ENCODE measurements around the gene HINT3.
A peak's percentile ranks its signal among the peaks of the same experiment; 100 is the strongest.

Gene HINT3

GRCh38 chr6:125945378-125946141, 11.0 kb upstream of the HINT3 start:
- Histone ChIP-seq H3K27ac (replicated peaks) (peak overlapping the region; percentile 61; the same call in 1 of the 2 replicates), H3K4me3 (replicated peaks; ENCODE audit: insufficient read depth, low read length) (no peak overlapping the region), H3K27me3 (ENCODE audit: insufficient read depth, poor library complexity, severe bottlenecking) (no peaks in the 10 kb centered on the region)
- TF ChIP-seq GABPA (IDR thresholded peaks at IDR 0.05; ENCODE audit: low read depth) (no peak), CTCF (IDR thresholded peaks at IDR 0.05; ENCODE audit: insufficient read depth, low read length) (no peak), REST (IDR thresholded peaks at IDR 0.05; ENCODE audit: insufficient replicate concordance, low read depth) (no peak), SPI1 (IDR thresholded peaks at IDR 0.05; ENCODE audit: borderline replicate concordance, low read depth) (no peak), POLR2AphosphoS5 (IDR thresholded peaks at IDR 0.05; ENCODE audit: low read depth) (no peak)
- no peak for DNase-seq (ENCODE audit: low read depth in 1 of 2, low spot score in 1 of 2)

GRCh38 chr6:125947615-125948014, 9.0 kb upstream of the HINT3 start:
- TF ChIP-seq GABPA (IDR thresholded peaks at IDR 0.05; ENCODE audit: low read depth) (no peak), SPI1 (IDR thresholded peaks at IDR 0.05; ENCODE audit: borderline replicate concordance, low read depth) (no peak), REST (IDR thresholded peaks at IDR 0.05; ENCODE audit: insufficient replicate concordance, low read depth) (no peak), POLR2AphosphoS5 (IDR thresholded peaks at IDR 0.05; ENCODE audit: low read depth) (no peak), CTCF (IDR thresholded peaks at IDR 0.05; ENCODE audit: insufficient read depth, low read length) (no peak)
- no peak overlapping the region for H3K27ac ChIP-seq (replicated peaks)
- H3K27me3 ChIP-seq (ENCODE audit: insufficient read depth, poor library complexity, severe bottlenecking) = no peaks in the 10 kb centered on the region
- DNase-seq (ENCODE audit: low read depth in 1 of 2, low spot score in 1 of 2) = no peak
- H3K4me3 ChIP-seq (replicated peaks; ENCODE audit: insufficient read depth, low read length) = no peak overlapping the region

GRCh38 chr6:125948455-125948854, 8.1 kb upstream of the HINT3 start:
- no peak for DNase-seq (ENCODE audit: low read depth in 1 of 2, low spot score in 1 of 2)
- Histone ChIP-seq H3K27ac (replicated peaks) (no peak overlapping the region), H3K27me3 (ENCODE audit: insufficient read depth, poor library complexity, severe bottlenecking) (no peaks in the 10 kb centered on the region)

More at GRCh38 chr6:125948455-125948854, 8.1 kb upstream of the HINT3 start:
- no peak overlapping the region for H3K4me3 ChIP-seq (replicated peaks; ENCODE audit: insufficient read depth, low read length)
- TF ChIP-seq GABPA (IDR thresholded peaks at IDR 0.05; ENCODE audit: low read depth) (no peak), POLR2AphosphoS5 (IDR thresholded peaks at IDR 0.05; ENCODE audit: low read depth) (no peak), CTCF (IDR thresholded peaks at IDR 0.05; ENCODE audit: insufficient read depth, low read length) (no peak), REST (IDR thresholded peaks at IDR 0.05; ENCODE audit: insufficient replicate concordance, low read depth) (no peak), SPI1 (IDR thresholded peaks at IDR 0.05; ENCODE audit: borderline replicate concordance, low read depth) (no peak)
